Hepatocyte (in vitro differentiated cells): ENCODE results near the gene PHF12.

Source experiments
- CTCF ChIP-seq: fragments of 200-600 bp; sonication (generic); IDR thresholded peaks from 2 replicates; pipeline ENCODE4 v1.5.1; 2016; ENCODE audit warnings: antibody characterized with exemption, mild to moderate bottlenecking; ENCODE audit not compliant: poor library complexity
- EZH2 ChIP-seq: fragments of 200-600 bp; sonication (generic); IDR thresholded peaks from 2 replicates; pipeline ENCODE4 v1.6.1; 2016; ENCODE audit warnings: antibody characterized with exemption, mild to moderate bottlenecking, borderline replicate concordance
- EZH2phosphoT487 ChIP-seq: fragments of 200-600 bp; sonication (generic); IDR thresholded peaks from one replicate; pipeline ENCODE4 v1.6.1; 2018; ENCODE audit warnings: antibody characterized with exemption, mild to moderate bottlenecking, low read depth, moderate library complexity; ENCODE audit not compliant: unreplicated experiment, severe bottlenecking

GRCh38 chr17:28857905-28858800 lies 93.2 kb downstream of the PHF12 start:
- TF ChIP-seq CTCF (no peak), EZH2 (no peak), EZH2phosphoT487 (no peak)
